K562 (cell line): ENCODE results near the gene NTSR1. TPM values are rescaled to one million over a fixed set of nuclear protein-coding genes. Genes with fewer than 3 reads are reported as not detected.

Source experiments
- CBX5 ChIP-seq: IDR thresholded peaks from 2 replicates; pipeline ENCODE4 v1.6.1; 2014; ENCODE audit warnings: low read depth, borderline replicate concordance
- CREM ChIP-seq: IDR thresholded peaks from 2 replicates; pipeline ENCODE4 v1.6.1; 2014; ENCODE audit warnings: antibody characterized with exemption, low read depth
- CXXC5 ChIP-seq: fragments of 250-450 bp; sonication (Bioruptor Pico); IDR thresholded peaks from 2 replicates; pipeline ENCODE4 v1.8.0; 2022; ENCODE audit warnings: inconsistent platforms, mild to moderate bottlenecking, moderate library complexity
- GABPA ChIP-seq: fragments of 200-800 bp; sonication (Bioruptor generic); conservative IDR thresholded peaks from 2 replicates; pipeline ENCODE4 v1.6.1; 2016; ENCODE audit warnings: low read depth, missing genetic modification characterization, missing compliant biosample characterization
- JUND ChIP-seq, 2 experiments: IDR thresholded peaks; 2 replicates in 1 of 2; 3 replicates in 1 of 2; pipeline ENCODE4 v1.6.1; 2011; ENCODE audit warnings: borderline replicate concordance in 2 of 2, low read depth in 2 of 2, low read length in 2 of 2, improper control_type of control experiment in 1 of 2, missing biosample characterization in 1 of 2, missing genetic modification characterization in 1 of 2, missing genetic modification reagents in 1 of 2
- MBD2 ChIP-seq: sonication (generic); IDR thresholded peaks from 2 replicates; pipeline ENCODE4 v1.6.1; 2016; ENCODE audit warnings: low read depth, borderline replicate concordance
- NRF1 ChIP-seq, 2 experiments: fragments of 450-650 bp; IDR thresholded peaks in 1 of 2; conservative IDR thresholded peaks in 1 of 2; 2 replicates each; pipeline ENCODE4 v1.6.1; 2014; ENCODE audit warnings: mild to moderate bottlenecking in 2 of 2
- PTRF ChIP-seq: fragments of 450-650 bp; IDR thresholded peaks from 2 replicates; pipeline ENCODE4 v1.6.1; 2016; ENCODE audit warnings: mild to moderate bottlenecking, missing genetic modification characterization, missing compliant biosample characterization
- RBBP5 ChIP-seq: fragments of 200-600 bp; sonication (generic); IDR thresholded peaks from 2 replicates; pipeline ENCODE4 v1.6.1; 2012; ENCODE audit warnings: borderline replicate concordance, mild to moderate bottlenecking, low read length, control low read depth, inconsistent platforms; ENCODE audit not compliant: insufficient read depth, poor library complexity, severe bottlenecking
- SMAD4 ChIP-seq: fragments of 250-450 bp; sonication (Bioruptor Pico); conservative IDR thresholded peaks from 2 replicates; pipeline ENCODE4 v1.8.0; 2021; ENCODE audit warnings: inconsistent platforms, mild to moderate bottlenecking, moderate library complexity
- ZFX ChIP-seq: sonication (generic); formaldehyde crosslinking; IDR thresholded peaks from 2 replicates; pipeline ENCODE4 v1.8.0; 2022; ENCODE audit warnings: mild to moderate bottlenecking, missing genetic modification reagents, moderate library complexity
- polyA plus RNA-seq, 8 experiments: library from polyadenylated mRNA; depleted of rRNA in 4 of 8; stranded (reverse) in 5 of 8; unstranded in 3 of 8; fragments of >200 nt; fragmentation: Nextera tagmentation in 2 of 8; fragmentation: Illumina TruSeq in 1 of 8; extraction: Ambion mirVana in 2 of 8; extraction: Trizol in 1 of 8; gene quantifications; 2 replicates each; pipeline versions ENCODE4 v1.2.1 to v1.2.3, GENCODE V29; 2011 to 2014; ENCODE audit warnings: inconsistent platforms in 1 of 8, missing spikeins in 1 of 8
- total RNA-seq, 7 experiments: library from RNA; depleted of rRNA in 6 of 7; stranded (reverse); fragments of >200 nt in 6 of 7; fragmentation: Illumina TruSeq in 2 of 7; extraction: Trizol in 2 of 7; gene quantifications; 2 replicates each; pipeline versions ENCODE4 v1.2.1 to v1.2.3, GENCODE V29; 2011 to 2021; ENCODE audit warnings: low replicate concordance in 1 of 7
- TF ChIP-seq, protein P1 (sequence below), 3 experiments: fragments of 200-800 bp in 1 of 3; fragments of 250-450 bp in 1 of 3; fragments of 450-650 bp in 1 of 3; sonication (Bioruptor Pico) in 1 of 3; sonication (Bioruptor generic) in 1 of 3; formaldehyde crosslinking in 1 of 3; IDR thresholded peaks; 2 replicates each; pipeline versions ENCODE4 v1.6.1 to v1.8.0; 2016 to 2022; ENCODE audit warnings: mild to moderate bottlenecking in 2 of 3, missing genetic modification characterization in 2 of 3, missing compliant biosample characterization in 1 of 3, moderate library complexity in 1 of 3
- TF ChIP-seq, protein P2 (sequence below): fragments of 250-450 bp; sonication (Bioruptor Pico); IDR thresholded peaks from 2 replicates; pipeline ENCODE4 v1.8.0; 2022; ENCODE audit warnings: moderate library complexity, mild to moderate bottlenecking, inconsistent platforms
- TF ChIP-seq, protein P3 (sequence below): sonication (generic); formaldehyde crosslinking; IDR thresholded peaks from 2 replicates; pipeline ENCODE4 v1.8.0; 2022; ENCODE audit warnings: missing genetic modification reagents, mild to moderate bottlenecking, moderate library complexity, borderline replicate concordance
- TF ChIP-seq, protein P4 (sequence below): sonication (generic); formaldehyde crosslinking; IDR thresholded peaks from 2 replicates; pipeline ENCODE4 v1.8.1; 2023; ENCODE audit warnings: mild to moderate bottlenecking, missing genetic modification reagents

Gene NTSR1
- total and polyA plus RNA-seq, 9 of the 15 experiments (the other 6 are each of a cell fraction or from before 2014, with no cell fraction given), result 0.04 to 0.40 (median 0.13) TPM; not detected in 3

DNA sequence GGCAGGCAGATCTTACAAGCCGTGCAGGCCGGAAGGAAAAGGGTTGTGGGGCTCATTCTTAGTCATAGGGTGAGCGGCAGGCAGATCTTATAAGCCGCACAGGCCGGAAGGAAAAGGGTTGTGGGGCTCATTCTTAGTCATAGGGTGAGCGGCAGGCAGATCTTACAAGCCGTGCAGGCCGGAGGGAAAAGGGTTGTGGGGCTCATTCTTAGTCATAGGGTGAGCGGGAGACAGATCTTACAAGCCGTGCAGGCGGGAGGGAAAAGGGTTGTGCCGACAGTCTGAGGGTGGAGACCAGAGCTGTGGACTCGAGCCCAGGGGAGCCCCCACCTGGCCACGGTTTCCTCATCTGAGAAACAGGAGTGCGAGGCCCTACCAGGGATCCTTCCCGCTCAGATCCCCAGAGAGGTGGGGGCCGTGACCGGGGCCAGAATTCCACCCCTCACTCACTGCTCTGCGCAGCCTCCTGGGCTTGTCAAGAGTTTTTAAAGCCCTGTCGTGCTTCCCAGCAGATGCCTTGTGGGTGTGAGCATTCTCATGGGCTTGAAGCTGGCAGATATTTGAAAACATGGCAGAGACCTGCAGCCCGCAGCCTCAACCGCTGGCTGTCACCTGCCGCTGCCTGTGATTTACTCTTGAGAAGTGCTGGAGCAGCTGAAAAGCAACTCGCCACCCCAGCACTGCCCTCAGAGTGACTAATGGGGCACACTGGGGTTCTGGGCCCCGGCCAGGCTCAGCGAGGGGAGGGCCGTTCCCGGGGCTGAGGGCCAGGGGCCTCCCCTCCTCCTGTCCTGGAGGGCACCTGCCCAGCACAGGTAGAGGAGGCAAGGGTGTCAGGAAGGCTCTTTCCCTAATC, 31.9 kb downstream of the NTSR1 start (continued):
- TF ChIP-seq, protein P1, sequence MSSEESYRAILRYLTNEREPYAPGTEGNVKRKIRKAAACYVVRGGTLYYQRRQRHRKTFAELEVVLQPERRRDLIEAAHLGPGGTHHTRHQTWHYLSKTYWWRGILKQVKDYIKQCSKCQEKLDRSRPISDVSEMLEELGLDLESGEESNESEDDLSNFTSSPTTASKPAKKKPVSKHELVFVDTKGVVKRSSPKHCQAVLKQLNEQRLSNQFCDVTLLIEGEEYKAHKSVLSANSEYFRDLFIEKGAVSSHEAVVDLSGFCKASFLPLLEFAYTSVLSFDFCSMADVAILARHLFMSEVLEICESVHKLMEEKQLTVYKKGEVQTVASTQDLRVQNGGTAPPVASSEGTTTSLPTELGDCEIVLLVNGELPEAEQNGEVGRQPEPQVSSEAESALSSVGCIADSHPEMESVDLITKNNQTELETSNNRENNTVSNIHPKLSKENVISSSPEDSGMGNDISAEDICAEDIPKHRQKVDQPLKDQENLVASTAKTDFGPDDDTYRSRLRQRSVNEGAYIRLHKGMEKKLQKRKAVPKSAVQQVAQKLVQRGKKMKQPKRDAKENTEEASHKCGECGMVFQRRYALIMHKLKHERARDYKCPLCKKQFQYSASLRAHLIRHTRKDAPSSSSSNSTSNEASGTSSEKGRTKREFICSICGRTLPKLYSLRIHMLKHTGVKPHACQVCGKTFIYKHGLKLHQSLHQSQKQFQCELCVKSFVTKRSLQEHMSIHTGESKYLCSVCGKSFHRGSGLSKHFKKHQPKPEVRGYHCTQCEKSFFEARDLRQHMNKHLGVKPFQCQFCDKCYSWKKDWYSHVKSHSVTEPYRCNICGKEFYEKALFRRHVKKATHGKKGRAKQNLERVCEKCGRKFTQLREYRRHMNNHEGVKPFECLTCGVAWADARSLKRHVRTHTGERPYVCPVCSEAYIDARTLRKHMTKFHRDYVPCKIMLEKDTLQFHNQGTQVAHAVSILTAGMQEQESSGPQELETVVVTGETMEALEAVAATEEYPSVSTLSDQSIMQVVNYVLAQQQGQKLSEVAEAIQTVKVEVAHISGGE (CRISPR knock-in tag; IDR thresholded peaks at IDR 0.05), result peak in 1 of 3 experiments; percentile 95; a peak in 2 of 6 replicates
- TF ChIP-seq JUND (IDR thresholded peaks at IDR 0.05; ENCODE audit: borderline replicate concordance, low read depth, low read length) (peak; percentile 72), JUND (tag; IDR thresholded peaks at IDR 0.05; ENCODE audit: borderline replicate concordance, low read depth, low read length) (peak; percentile 67; the same call in 2 of the 3 replicates), CXXC5 (CRISPR knock-in tag) (0 out of 2 replicates have a peak, but pooled peaks have one; percentile 19), CBX5 (0 out of 2 replicates have a peak, but pooled peaks have one; percentile 37), ZFX (CRISPR knock-in tag) (peak; percentile 48; the same call in 1 of the 2 replicates), MBD2 (0 out of 2 replicates have a peak, but pooled peaks have one; percentile 32), PTRF (tag) (no peak), GABPA (peak; percentile 86), RBBP5 (no peak), CREM (peak; percentile 49), SMAD4 (CRISPR knock-in tag) (peak; percentile 38; the same call in 1 of the 2 replicates), NRF1 (conservative IDR thresholded peaks at IDR 0.05 in 1 of 2, IDR thresholded peaks at IDR 0.05 in 1 of 2) (peak; percentile 46 to 56)
- TF ChIP-seq, protein P2, sequence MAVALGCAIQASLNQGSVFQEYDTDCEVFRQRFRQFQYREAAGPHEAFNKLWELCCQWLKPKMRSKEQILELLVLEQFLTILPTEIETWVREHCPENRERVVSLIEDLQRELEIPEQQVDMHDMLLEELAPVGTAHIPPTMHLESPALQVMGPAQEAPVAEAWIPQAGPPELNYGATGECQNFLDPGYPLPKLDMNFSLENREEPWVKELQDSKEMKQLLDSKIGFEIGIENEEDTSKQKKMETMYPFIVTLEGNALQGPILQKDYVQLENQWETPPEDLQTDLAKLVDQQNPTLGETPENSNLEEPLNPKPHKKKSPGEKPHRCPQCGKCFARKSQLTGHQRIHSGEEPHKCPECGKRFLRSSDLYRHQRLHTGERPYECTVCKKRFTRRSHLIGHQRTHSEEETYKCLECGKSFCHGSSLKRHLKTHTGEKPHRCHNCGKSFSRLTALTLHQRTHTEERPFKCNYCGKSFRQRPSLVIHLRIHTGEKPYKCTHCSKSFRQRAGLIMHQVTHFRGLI (CRISPR knock-in tag), result no peak
- TF ChIP-seq, protein P3, sequence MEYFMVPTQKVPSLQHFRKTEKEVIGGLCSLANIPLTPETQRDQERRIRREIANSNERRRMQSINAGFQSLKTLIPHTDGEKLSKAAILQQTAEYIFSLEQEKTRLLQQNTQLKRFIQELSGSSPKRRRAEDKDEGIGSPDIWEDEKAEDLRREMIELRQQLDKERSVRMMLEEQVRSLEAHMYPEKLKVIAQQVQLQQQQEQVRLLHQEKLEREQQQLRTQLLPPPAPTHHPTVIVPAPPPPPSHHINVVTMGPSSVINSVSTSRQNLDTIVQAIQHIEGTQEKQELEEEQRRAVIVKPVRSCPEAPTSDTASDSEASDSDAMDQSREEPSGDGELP (CRISPR knock-in tag), result 0 out of 2 replicates have a peak, but pooled peaks have one; percentile 7
- TF ChIP-seq, protein P4, sequence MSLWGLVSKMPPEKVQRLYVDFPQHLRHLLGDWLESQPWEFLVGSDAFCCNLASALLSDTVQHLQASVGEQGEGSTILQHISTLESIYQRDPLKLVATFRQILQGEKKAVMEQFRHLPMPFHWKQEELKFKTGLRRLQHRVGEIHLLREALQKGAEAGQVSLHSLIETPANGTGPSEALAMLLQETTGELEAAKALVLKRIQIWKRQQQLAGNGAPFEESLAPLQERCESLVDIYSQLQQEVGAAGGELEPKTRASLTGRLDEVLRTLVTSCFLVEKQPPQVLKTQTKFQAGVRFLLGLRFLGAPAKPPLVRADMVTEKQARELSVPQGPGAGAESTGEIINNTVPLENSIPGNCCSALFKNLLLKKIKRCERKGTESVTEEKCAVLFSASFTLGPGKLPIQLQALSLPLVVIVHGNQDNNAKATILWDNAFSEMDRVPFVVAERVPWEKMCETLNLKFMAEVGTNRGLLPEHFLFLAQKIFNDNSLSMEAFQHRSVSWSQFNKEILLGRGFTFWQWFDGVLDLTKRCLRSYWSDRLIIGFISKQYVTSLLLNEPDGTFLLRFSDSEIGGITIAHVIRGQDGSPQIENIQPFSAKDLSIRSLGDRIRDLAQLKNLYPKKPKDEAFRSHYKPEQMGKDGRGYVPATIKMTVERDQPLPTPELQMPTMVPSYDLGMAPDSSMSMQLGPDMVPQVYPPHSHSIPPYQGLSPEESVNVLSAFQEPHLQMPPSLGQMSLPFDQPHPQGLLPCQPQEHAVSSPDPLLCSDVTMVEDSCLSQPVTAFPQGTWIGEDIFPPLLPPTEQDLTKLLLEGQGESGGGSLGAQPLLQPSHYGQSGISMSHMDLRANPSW (CRISPR knock-in tag), result 0 out of 2 replicates have a peak, but pooled peaks have one; percentile 26
